Glutamatergic neuron (in vitro differentiated cells): ENCODE measurements around the gene RGP1. TPM values are rescaled to one million over a fixed set of nuclear protein-coding genes. Genes with fewer than 3 reads are reported as not detected.
A peak's percentile ranks its signal among the peaks of the same experiment; 100 is the strongest.

Source experiments
- DNase-seq: peaks from one replicate; pipeline ENCODE4 v3.0.0; 2022
- H3K27ac Mint-ChIP-seq: one replicate; pipeline ENCODE4 v1.8.0; 2020; ENCODE audit warnings: mild to moderate bottlenecking, mixed read lengths, inconsistent platforms; ENCODE audit not compliant: unreplicated experiment
- H3K27me3 Mint-ChIP-seq: one replicate; pipeline ENCODE4 v1.8.0; 2020; ENCODE audit warnings: mild to moderate bottlenecking, moderate library complexity, mixed read lengths, inconsistent platforms; ENCODE audit not compliant: unreplicated experiment
- H3K36me3 Mint-ChIP-seq: one replicate; pipeline ENCODE4 v1.8.0; 2020; ENCODE audit warnings: mild to moderate bottlenecking, mixed read lengths, inconsistent platforms; ENCODE audit not compliant: unreplicated experiment
- H3K4me1 Mint-ChIP-seq: one replicate; pipeline ENCODE4 v1.8.0; 2020; ENCODE audit warnings: mild to moderate bottlenecking, low read depth, mixed read lengths, inconsistent platforms; ENCODE audit not compliant: unreplicated experiment
- H3K4me3 Mint-ChIP-seq: one replicate; pipeline ENCODE4 v1.8.0; 2020; ENCODE audit warnings: mild to moderate bottlenecking, mixed read lengths, inconsistent platforms; ENCODE audit not compliant: unreplicated experiment
- H3K9me3 Mint-ChIP-seq: one replicate; pipeline ENCODE4 v1.8.0; 2020; ENCODE audit warnings: mild to moderate bottlenecking, moderate library complexity, mixed read lengths, inconsistent platforms; ENCODE audit not compliant: unreplicated experiment
- total RNA-seq: library from RNA; stranded (reverse); fragmentation: NEBNext Ultra II Directional; extraction: Animal tissue kit (Norgen Biotek cat#: 25700); gene quantifications from one replicate; pipeline ENCODE4 v1.2.1, GENCODE V29; 2021; ENCODE audit not compliant: unreplicated experiment
- TF ChIP-seq, protein P1 (sequence below): fragments of 200-600 bp; sonication (generic); IDR thresholded peaks from one replicate; pipeline ENCODE4 v1.5.0; 2021; ENCODE audit not compliant: partially characterized antibody, unreplicated experiment

Gene RGP1
- total RNA-seq, 1 donor from 2014 or later: 44.0 TPM

DNA sequence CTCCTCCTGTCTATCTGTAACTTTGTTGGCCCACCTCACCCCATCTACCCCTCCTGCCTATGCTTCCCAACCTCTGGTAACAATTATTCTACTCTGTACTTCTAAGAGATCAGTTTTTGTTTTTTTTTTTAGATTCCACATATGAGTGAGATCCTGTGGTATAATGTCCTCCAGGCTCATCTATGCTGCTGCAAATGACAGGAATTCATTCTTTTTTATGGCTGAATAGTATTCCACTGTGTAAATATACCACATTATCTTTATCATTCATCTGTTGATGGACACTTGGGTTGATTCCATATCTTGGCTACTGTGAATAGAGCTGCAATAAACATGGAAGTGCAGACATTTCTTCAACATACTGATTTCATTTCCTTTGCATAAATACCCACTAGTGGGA is 34.3 kb downstream of the RGP1 start:
- TF ChIP-seq, protein P1, sequence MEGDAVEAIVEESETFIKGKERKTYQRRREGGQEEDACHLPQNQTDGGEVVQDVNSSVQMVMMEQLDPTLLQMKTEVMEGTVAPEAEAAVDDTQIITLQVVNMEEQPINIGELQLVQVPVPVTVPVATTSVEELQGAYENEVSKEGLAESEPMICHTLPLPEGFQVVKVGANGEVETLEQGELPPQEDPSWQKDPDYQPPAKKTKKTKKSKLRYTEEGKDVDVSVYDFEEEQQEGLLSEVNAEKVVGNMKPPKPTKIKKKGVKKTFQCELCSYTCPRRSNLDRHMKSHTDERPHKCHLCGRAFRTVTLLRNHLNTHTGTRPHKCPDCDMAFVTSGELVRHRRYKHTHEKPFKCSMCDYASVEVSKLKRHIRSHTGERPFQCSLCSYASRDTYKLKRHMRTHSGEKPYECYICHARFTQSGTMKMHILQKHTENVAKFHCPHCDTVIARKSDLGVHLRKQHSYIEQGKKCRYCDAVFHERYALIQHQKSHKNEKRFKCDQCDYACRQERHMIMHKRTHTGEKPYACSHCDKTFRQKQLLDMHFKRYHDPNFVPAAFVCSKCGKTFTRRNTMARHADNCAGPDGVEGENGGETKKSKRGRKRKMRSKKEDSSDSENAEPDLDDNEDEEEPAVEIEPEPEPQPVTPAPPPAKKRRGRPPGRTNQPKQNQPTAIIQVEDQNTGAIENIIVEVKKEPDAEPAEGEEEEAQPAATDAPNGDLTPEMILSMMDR: no peak

DNA sequence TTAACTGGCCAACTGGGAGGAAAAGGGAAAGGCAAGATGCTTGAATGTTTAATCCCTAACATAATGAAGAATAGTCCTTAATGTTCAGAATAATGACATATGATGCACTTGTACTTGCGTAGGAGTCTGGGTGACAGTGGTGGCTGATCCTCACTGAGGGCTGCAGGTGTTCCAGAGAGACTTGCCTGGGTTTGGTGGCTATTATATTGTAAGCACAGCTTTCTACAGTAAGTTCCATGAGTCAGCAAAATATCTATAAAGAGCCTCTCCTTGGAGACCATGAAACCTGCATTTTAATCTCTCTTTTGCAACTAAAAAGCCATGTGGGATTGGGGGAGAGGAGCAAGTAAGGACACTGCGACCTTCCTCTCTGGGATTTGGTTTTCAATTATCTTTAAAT is 40.5 kb downstream of the RGP1 start:
- peaks cover 21% of the 10 kb centered on the region for H3K4me1 Mint-ChIP-seq
- no peaks in the 10 kb centered on the region for H3K36me3 Mint-ChIP-seq
- H3K27me3 Mint-ChIP-seq: peaks cover 22% of the 10 kb centered on the region
- DNase-seq: no peak
- TF ChIP-seq, protein P1: no peak
- peak overlapping the region; percentile 100 for H3K27ac Mint-ChIP-seq
- H3K4me3 Mint-ChIP-seq: peak overlapping the region; percentile 32
- peaks cover 25% of the 10 kb centered on the region for H3K9me3 Mint-ChIP-seq

More for the DNA sequence above, 34.3 kb downstream of the RGP1 start:
- DNase-seq: no peak
- H3K4me3 Mint-ChIP-seq: no peak overlapping the region
- H3K4me1 Mint-ChIP-seq: no peaks in the 10 kb centered on the region
- peaks cover 1% of the 10 kb centered on the region for H3K9me3 Mint-ChIP-seq
- no peaks in the 10 kb centered on the region for H3K36me3 Mint-ChIP-seq
- no peaks in the 10 kb centered on the region for H3K27me3 Mint-ChIP-seq
- no peak overlapping the region for H3K27ac Mint-ChIP-seq

DNA sequence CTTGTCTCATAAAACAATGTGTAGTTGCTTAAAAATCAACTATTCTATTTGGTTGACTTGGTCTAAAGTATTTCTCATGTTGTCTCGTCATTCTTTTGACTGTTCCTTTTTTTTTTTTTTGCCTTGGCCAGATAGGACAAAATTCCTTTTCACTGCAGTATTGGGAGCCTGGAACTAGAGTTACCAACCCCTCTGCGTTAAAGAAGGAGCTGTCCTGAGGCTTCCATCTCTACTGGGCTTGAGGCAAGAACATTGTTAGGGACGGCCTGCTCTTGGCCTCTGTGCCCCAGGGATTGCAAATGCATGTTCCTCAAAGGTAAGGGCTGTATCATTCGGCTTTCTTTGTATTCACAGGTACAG is 40.9 kb downstream of the RGP1 start:
- TF ChIP-seq, protein P1: no peak
- H3K36me3 Mint-ChIP-seq: peaks cover under 1% of the 10 kb centered on the region
- H3K4me3 Mint-ChIP-seq: peak overlapping the region; percentile 91

DNA sequence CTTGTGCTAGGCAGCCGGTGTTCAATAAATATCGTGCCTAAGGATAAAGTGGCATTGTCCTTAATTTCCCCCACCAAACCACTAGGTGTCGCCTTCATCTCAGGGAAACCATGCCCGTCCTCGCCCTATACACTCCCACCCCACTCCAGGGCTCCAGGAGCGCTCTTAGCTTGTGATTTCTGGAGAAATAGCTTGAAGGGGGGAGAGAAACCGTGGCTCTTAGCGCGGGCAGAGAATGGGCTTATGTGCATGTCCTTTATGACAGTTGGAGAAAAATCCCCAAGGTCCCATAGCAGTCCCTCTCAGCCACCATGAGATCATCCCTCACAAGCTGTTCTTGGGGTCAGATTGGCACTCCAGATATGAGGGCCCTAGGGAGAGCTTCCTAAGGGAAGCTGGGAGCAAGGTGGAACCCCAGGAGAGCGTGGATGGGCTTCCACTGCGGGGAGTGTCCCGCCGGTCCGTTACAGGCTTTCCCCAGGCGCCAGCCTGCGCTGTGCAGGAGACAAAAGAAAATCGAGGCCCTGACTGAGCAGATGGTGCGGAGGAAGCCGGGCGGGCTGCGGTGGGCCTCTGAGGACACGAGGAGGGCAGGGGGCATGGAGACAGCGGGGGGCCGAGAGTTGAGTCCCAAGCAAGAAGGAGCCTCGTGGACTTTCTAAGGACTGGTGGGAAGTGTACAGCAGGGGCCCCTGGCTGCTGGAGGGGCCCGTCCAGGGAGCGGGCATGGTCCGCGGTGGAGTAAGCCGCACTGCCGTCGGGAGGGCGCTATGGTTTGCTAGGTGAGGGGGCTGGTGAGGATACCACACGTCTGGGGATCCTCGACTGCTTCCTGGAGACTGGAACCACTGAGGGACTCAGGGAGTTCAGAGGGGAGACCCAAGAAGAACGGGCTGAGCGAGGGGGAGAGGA is 41.6 kb downstream of the RGP1 start:
- DNase-seq: peak; percentile 81
- Mint-ChIP-seq H3K4me1 (peaks cover 31% of the 10 kb centered on the region), H3K27me3 (peaks cover 24% of the 10 kb centered on the region), H3K36me3 (peaks cover 7% of the 10 kb centered on the region), H3K27ac (peak overlapping the region; percentile 100), H3K4me3 (peak overlapping the region; percentile 91), H3K9me3 (peaks cover 27% of the 10 kb centered on the region)
- TF ChIP-seq, protein P1: peak; percentile 89

More for the DNA sequence above, 40.9 kb downstream of the RGP1 start:
- Mint-ChIP-seq H3K9me3 (peaks cover 27% of the 10 kb centered on the region), H3K27me3 (peaks cover 22% of the 10 kb centered on the region), H3K4me1 (peaks cover 25% of the 10 kb centered on the region), H3K27ac (peak overlapping the region; percentile 100)
- no peak for DNase-seq
